ENCODE results near the gene MLC1. TPM values are rescaled to one million over a fixed set of nuclear protein-coding genes. Genes with fewer than 3 reads are reported as not detected.

The MLC1 gene
- total RNA-seq, 1 donor = under 0.01 TPM

GRCh38 chr22:50072714-50073538 lies 12.3 kb downstream of the MLC1 start:
- TF ChIP-seq, protein P1, sequence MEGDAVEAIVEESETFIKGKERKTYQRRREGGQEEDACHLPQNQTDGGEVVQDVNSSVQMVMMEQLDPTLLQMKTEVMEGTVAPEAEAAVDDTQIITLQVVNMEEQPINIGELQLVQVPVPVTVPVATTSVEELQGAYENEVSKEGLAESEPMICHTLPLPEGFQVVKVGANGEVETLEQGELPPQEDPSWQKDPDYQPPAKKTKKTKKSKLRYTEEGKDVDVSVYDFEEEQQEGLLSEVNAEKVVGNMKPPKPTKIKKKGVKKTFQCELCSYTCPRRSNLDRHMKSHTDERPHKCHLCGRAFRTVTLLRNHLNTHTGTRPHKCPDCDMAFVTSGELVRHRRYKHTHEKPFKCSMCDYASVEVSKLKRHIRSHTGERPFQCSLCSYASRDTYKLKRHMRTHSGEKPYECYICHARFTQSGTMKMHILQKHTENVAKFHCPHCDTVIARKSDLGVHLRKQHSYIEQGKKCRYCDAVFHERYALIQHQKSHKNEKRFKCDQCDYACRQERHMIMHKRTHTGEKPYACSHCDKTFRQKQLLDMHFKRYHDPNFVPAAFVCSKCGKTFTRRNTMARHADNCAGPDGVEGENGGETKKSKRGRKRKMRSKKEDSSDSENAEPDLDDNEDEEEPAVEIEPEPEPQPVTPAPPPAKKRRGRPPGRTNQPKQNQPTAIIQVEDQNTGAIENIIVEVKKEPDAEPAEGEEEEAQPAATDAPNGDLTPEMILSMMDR (IDR thresholded peaks at IDR 0.05; ENCODE audit: extremely low read depth, low read depth, low read length) = no peak
- no peaks in the 10 kb centered on the region for H3K4me1 ChIP-seq (ENCODE audit: insufficient read depth, low read length)
- H3K27me3 ChIP-seq (ENCODE audit: insufficient read depth, low read length) = no peaks in the 10 kb centered on the region
- no peak overlapping the region for H3K27ac ChIP-seq (ENCODE audit: low read depth, low read length)
- H3K79me2 ChIP-seq (ENCODE audit: insufficient read depth, low read length) = no peaks in the 10 kb centered on the region
- no peak overlapping the region for H2AFZ ChIP-seq (ENCODE audit: low read length)
- peak; percentile 51 for DNase-seq (ENCODE audit: insufficient read length, low spot score, missing footprints)
- H3K4me2 ChIP-seq (ENCODE audit: insufficient read depth, low read length) = no peak overlapping the region
- no peaks in the 10 kb centered on the region for H3K36me3 ChIP-seq (ENCODE audit: insufficient read depth, low read length)
- no peaks in the 10 kb centered on the region for H3K9me3 ChIP-seq (ENCODE audit: low read depth, low read length)
- no peaks in the 10 kb centered on the region for H4K20me1 ChIP-seq (ENCODE audit: insufficient read depth, low read length)
- no peak overlapping the region for H3K4me3 ChIP-seq (ENCODE audit: insufficient read depth, low read length)

- no peak overlapping the region for H3K4me2 ChIP-seq (ENCODE audit: insufficient read depth, low read length)
- DNase-seq (ENCODE audit: insufficient read length, low spot score, missing footprints) = peak; percentile 47
- no peak overlapping the region for H2AFZ ChIP-seq (ENCODE audit: low read length)
- H3K27ac ChIP-seq (ENCODE audit: low read depth, low read length) = no peak overlapping the region
- H3K79me2 ChIP-seq (ENCODE audit: insufficient read depth, low read length) = no peaks in the 10 kb centered on the region
- no peaks in the 10 kb centered on the region for H3K9me3 ChIP-seq (ENCODE audit: low read depth, low read length)
- no peaks in the 10 kb centered on the region for H3K36me3 ChIP-seq (ENCODE audit: insufficient read depth, low read length)
- no peaks in the 10 kb centered on the region for H3K27me3 ChIP-seq (ENCODE audit: insufficient read depth, low read length)
- H3K4me1 ChIP-seq (ENCODE audit: insufficient read depth, low read length) = no peaks in the 10 kb centered on the region
- TF ChIP-seq, protein P1 (IDR thresholded peaks at IDR 0.05; ENCODE audit: extremely low read depth, low read depth, low read length) = no peak
- H3K4me3 ChIP-seq (ENCODE audit: insufficient read depth, low read length) = no peak overlapping the region
- H4K20me1 ChIP-seq (ENCODE audit: insufficient read depth, low read length) = no peaks in the 10 kb centered on the region
These were observed 13.1 kb downstream of the MLC1 start for GRCh38 chr22:50072167-50072555.

GRCh38 chr22:50071432-50072166 lies 13.6 kb downstream of the MLC1 start:
- no peaks in the 10 kb centered on the region for H4K20me1 ChIP-seq (ENCODE audit: insufficient read depth, low read length)
- no peaks in the 10 kb centered on the region for H3K36me3 ChIP-seq (ENCODE audit: insufficient read depth, low read length)
- H2AFZ ChIP-seq (ENCODE audit: low read length) = no peak overlapping the region
- no peak overlapping the region for H3K4me2 ChIP-seq (ENCODE audit: insufficient read depth, low read length)
- H3K27me3 ChIP-seq (ENCODE audit: insufficient read depth, low read length) = no peaks in the 10 kb centered on the region
- H3K79me2 ChIP-seq (ENCODE audit: insufficient read depth, low read length) = no peaks in the 10 kb centered on the region
- H3K9me3 ChIP-seq (ENCODE audit: low read depth, low read length) = no peaks in the 10 kb centered on the region
- DNase-seq (ENCODE audit: insufficient read length, low spot score, missing footprints) = peak; percentile 75
- TF ChIP-seq, protein P1 (IDR thresholded peaks at IDR 0.05; ENCODE audit: extremely low read depth, low read depth, low read length) = no peak
- H3K4me1 ChIP-seq (ENCODE audit: insufficient read depth, low read length) = no peaks in the 10 kb centered on the region
- H3K27ac ChIP-seq (ENCODE audit: low read depth, low read length) = no peak overlapping the region
- H3K4me3 ChIP-seq (ENCODE audit: insufficient read depth, low read length) = no peak overlapping the region

- no peak overlapping the region for H2AFZ ChIP-seq (ENCODE audit: low read length)
- no peaks in the 10 kb centered on the region for H3K4me1 ChIP-seq (ENCODE audit: insufficient read depth, low read length)
- H4K20me1 ChIP-seq (ENCODE audit: insufficient read depth, low read length) = no peaks in the 10 kb centered on the region
- H3K4me3 ChIP-seq (ENCODE audit: insufficient read depth, low read length) = no peak overlapping the region
- TF ChIP-seq, protein P1 (IDR thresholded peaks at IDR 0.05; ENCODE audit: extremely low read depth, low read depth, low read length) = no peak
- no peaks in the 10 kb centered on the region for H3K9me3 ChIP-seq (ENCODE audit: low read depth, low read length)
- H3K4me2 ChIP-seq (ENCODE audit: insufficient read depth, low read length) = no peak overlapping the region
- H3K27me3 ChIP-seq (ENCODE audit: insufficient read depth, low read length) = no peaks in the 10 kb centered on the region
- no peak overlapping the region for H3K27ac ChIP-seq (ENCODE audit: low read depth, low read length)
- no peak for DNase-seq (ENCODE audit: insufficient read length, low spot score, missing footprints)
- no peaks in the 10 kb centered on the region for H3K36me3 ChIP-seq (ENCODE audit: insufficient read depth, low read length)
- H3K79me2 ChIP-seq (ENCODE audit: insufficient read depth, low read length) = no peaks in the 10 kb centered on the region
These were observed 14.9 kb downstream of the MLC1 start for GRCh38 chr22:50070366-50070765.

All from osteoblast (primary cell).